Naive thymus-derived CD8-positive, alpha-beta T cell (primary cell): ENCODE measurements around the gene LCN2. TPM values are rescaled to one million over a fixed set of nuclear protein-coding genes. Genes with fewer than 3 reads are reported as not detected.

Source experiments
- ATAC-seq, 2 donors: fragments of 150-1000 bp; cut with Tn5 transposase in 1 of 2; sonication (Bioruptor Pico), chemical (Tn5 transposase) in 1 of 2; 1 replicate in 1 of 2; 2 replicates in 1 of 2; pipeline ENCODE4 v1.10.0; 2021; ENCODE audit warnings: mild to moderate bottlenecking in 2 of 2, moderate library complexity in 2 of 2
- POLR2A ChIA-PET: fragments of 350-600 bp; sonication (Branson Sonifier 250); formaldehyde crosslinking; loops from one replicate; lab custom pipeline; 2021; ENCODE audit warnings: antibody characterized with exemption; lab: Charles Lee
- DNase-seq, 10 donors: peaks; one replicate each; pipeline versions ENCODE4 v3.0.0 to v3.0.0-alpha.2; 2020 to 2022
- H3K27ac Mint-ChIP-seq, 10 donors: one replicate each; pipeline ENCODE4 v1.8.0; 2020 to 2022; ENCODE audit warnings: mild to moderate bottlenecking in 10 of 10, mixed read lengths in 10 of 10, moderate library complexity in 4 of 10, inconsistent platforms in 1 of 10
- H3K27me3 Mint-ChIP-seq, 5 donors: one replicate each; pipeline ENCODE4 v1.8.0; 2021 to 2022; ENCODE audit warnings: mixed read lengths in 5 of 5
- H3K36me3 Mint-ChIP-seq, 3 donors: one replicate each; pipeline ENCODE4 v1.8.0; 2020 to 2022; ENCODE audit warnings: mixed read lengths in 3 of 3, mild to moderate bottlenecking in 2 of 3, inconsistent platforms in 1 of 3
- H3K4me1 Mint-ChIP-seq, 4 donors: one replicate each; pipeline ENCODE4 v1.8.0; 2021 to 2022; ENCODE audit warnings: mixed read lengths in 4 of 4
- H3K4me3 Mint-ChIP-seq, 10 donors: one replicate each; pipeline ENCODE4 v1.8.0; 2020 to 2022; ENCODE audit warnings: mild to moderate bottlenecking in 10 of 10, mixed read lengths in 10 of 10, moderate library complexity in 6 of 10, inconsistent platforms in 1 of 10
- H3K9me3 Mint-ChIP-seq, 9 donors: one replicate each; pipeline ENCODE4 v1.8.0; 2020 to 2022; ENCODE audit warnings: mixed read lengths in 9 of 9, mild to moderate bottlenecking in 3 of 9, inconsistent platforms in 1 of 9, moderate library complexity in 1 of 9
- polyA plus RNA-seq, 3 donors: library from polyadenylated mRNA; unstranded; fragments of 300-500 nt; fragmentation: Illumina TruSeq; gene quantifications; one replicate each; pipeline ENCODE4 v1.2.3, GENCODE V29; 2021
- total RNA-seq, 8 experiments: library from RNA in 2 of 8; stranded (reverse) in 2 of 8; gene quantifications; one replicate each; pipeline ENCODE4 v1.2.3 and lab custom pipeline; 2021 to 2026

LCN2 gene
- total and polyA plus RNA-seq, 5 experiments from 2014 or later: not detected

DNA sequence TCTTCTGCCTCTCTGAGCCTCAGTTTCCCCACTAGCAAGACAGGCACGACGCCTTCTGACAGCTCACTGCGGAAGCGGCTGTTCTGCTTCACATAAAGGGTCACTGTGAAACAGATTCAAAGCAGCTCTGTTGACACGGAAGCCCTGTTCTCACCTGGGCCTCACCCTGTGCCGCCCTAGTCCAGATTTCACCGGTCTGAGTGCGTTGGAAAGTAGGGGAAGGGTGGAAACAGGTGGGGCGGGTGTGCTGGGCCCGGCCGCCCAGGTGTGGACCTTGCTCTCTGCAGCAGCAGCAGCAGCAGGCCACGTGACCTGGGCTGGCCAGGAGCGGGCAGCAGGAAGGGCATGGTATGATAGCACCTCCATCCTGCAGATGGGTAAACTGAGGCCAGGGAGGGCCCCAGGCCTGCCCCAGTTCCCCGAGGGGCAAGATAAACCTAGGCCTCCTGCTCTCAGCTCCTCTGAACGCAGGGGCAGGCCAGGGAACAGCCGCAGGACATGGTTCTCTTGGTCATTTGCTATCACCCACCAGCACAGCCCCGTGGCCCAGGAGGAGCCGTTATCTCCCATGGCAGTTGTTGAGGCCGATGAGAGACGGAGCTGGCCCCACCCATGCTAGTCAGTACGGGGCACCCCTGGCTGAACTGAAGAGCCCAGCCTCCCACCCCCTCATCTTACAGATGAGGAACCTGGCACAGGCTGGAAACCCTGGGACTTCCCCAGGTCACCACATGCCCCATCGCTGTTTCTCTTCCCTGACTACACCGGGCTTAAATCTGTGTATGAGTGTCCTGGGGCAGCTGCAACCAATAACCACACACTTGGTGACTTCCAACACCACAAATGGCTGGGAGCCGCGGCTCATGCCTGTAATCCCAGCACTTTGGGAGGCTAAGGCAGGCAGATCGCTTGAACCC lies 33.8 kb upstream of the LCN2 start:
- ATAC-seq (peak in 1 of 2 donors; percentile 29), DNase-seq (peak in 2 of 10 donors; percentile 31 to 64)
- H3K27ac Mint-ChIP-seq: peak overlapping the region in 2 of 10 donors; percentile 35 to 49
- POLR2A ChIA-PET: interaction anchor here (1.0 to 1.7 kb wide), 4 partner anchors 17 to 199 kb away, joined by 4 to 5 read pairs (median 4); no protein-coding TSS in a partner anchor
- H3K4me3 Mint-ChIP-seq: no peak overlapping the region
- H3K4me1 Mint-ChIP-seq: peaks cover 3 to 24% (median 14%) of the 10 kb centered on the region in 4 donors
- H3K9me3 Mint-ChIP-seq: no peaks in the 10 kb centered on the region
- H3K27me3 Mint-ChIP-seq: no peaks in the 10 kb centered on the region
- H3K36me3 Mint-ChIP-seq: peaks cover 0 to 25% (median 6%) of the 10 kb centered on the region in 3 donors

DNA sequence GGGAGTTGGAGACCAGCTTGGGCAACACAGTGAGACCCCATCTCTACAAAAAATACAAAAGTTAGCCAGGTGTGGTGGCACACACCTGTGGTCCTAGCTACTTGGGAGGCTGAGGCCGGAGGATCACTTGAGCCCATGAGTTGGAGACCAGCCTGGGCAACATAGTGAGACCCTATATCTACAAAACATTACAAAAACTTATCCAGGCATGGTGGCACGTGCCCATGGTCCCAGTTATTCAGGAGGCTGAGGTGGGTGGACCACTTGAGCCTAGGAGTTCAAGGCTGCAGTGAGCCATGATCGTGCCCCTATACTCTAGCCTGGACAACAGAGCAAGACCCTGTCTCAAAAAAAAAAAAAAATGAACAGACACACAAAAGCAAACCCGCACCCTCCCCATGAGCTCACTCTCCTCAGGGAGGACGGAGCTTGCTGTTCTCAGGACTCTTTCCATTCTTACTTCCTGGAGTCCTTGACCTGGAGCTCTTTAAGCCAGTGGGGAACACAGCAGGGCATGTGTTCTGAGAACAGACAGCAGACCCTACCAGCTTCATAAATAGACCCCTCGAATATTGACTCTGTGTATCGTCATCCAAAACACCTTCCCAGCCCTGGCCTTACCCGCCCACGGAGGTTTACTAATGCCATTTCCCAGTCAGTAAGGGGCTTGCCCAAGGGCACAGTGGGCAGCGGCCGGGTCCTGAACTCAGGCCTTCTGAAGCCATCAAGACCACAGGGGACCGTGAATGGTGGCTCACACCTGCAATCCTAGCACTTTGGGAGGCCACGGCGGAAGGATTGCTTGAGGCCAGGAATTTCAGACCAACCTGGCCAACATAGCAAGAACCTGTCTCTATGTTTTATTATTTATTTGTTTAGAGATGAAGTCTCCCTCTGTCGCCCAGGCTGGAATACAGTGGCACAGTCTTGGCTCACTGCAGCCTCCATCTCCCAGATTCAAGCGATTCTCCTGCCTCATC lies 32.9 kb upstream of the LCN2 start:
- Mint-ChIP-seq H3K4me3 (no peak overlapping the region), H3K27ac (peak overlapping the region in 3 of 10 donors; percentile 9 to 49 (median 35))

DNA sequence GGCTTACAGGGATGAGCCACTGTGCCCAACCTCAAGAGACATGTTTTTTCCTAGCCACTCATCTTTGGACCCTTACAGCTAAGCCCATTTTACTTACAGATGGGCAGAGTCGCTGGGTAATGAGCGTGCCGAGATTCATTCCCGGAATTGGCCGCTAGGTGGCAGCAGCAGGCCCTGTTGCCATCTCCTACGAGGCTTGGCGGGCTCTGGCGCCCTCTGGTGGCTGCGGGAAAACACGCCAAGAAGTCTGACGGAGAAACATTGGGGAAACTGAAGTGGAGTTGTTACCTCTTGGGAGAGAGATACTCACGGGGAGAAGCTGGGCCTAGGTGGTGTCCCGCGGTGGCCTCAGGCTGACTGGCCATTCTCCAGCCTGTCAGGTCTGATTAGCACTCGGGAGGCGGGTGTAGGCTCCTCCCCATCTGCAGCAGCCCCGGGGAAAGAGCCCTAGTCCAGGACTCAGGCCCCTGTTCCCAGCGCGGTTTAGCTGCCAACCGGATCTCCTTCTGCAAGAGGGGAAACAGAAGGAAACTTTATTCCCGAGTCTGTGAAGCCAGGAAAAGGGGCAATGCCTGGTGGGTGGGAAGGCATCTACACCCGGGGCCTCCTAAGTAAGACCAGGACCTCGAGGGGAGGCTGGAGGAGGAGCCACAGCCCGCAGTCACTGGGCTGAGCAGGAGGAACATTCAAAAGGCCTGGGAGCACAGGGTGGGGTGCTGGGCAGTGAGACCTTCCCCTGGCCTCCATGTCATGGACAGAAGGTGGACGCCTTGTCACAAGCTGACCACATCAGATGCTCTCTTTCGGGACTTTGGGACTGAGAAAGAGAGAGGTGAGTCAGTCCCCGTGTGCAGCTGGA lies 31.4 kb upstream of the LCN2 start:
- Mint-ChIP-seq H3K27me3 (no peaks in the 10 kb centered on the region), H3K27ac (peak overlapping the region in 8 of 10 donors; percentile 18 to 92 (median 47))

More for the DNA sequence above, 32.9 kb upstream of the LCN2 start:
- H3K4me1 Mint-ChIP-seq: peaks cover 3 to 24% (median 12%) of the 10 kb centered on the region in 4 donors
- H3K9me3 Mint-ChIP-seq: no peaks in the 10 kb centered on the region
- POLR2A ChIA-PET: interaction anchor here (0.6 to 1.1 kb wide), 3 partner anchors 13 to 25 kb away, joined by 3 to 4 read pairs (median 3); no protein-coding TSS in a partner anchor
- ATAC-seq: no peak
- no peaks in the 10 kb centered on the region for H3K27me3 Mint-ChIP-seq
- H3K36me3 Mint-ChIP-seq: peaks cover 0 to 22% (median 6%) of the 10 kb centered on the region in 3 donors
- peak in 1 of 10 donors; percentile 60 for DNase-seq

DNA sequence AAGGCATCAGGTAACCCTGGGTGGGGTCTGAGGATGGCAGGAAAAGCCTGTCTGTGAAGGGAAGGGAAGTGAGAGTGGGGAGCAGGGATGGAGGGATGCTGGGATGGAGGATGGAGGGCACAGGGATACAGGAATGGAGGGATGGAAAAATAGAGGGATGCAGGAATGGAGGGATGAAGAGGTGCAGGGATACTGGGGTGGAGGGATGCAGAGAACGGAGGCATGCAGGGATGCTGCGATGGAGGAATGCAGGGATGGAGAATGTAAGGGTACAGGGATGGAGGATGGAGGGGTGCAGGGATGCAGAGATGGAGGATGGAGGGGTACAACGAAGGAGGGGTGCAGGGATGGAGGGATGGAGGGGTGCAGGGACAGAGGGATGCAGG lies 30.8 kb upstream of the LCN2 start:
- POLR2A ChIA-PET: interaction anchor here (0.7 to 1.7 kb wide), 5 partner anchors 10 to 142 kb away, joined by 3 to 8 read pairs (median 3); no protein-coding TSS in a partner anchor
- no peak overlapping the region for H3K4me3 Mint-ChIP-seq
- H3K27me3 Mint-ChIP-seq: no peaks in the 10 kb centered on the region
- DNase-seq: no peak
- H3K4me1 Mint-ChIP-seq: peaks cover 3 to 24% (median 12%) of the 10 kb centered on the region in 4 donors
- H3K9me3 Mint-ChIP-seq: no peaks in the 10 kb centered on the region
- H3K36me3 Mint-ChIP-seq: peaks cover 0 to 31% (median 3%) of the 10 kb centered on the region in 3 donors
- peak overlapping the region in 1 of 10 donors; percentile 90 for H3K27ac Mint-ChIP-seq
- ATAC-seq: no peak

More for the DNA sequence above, 31.4 kb upstream of the LCN2 start:
- peak; percentile 90 to 94 for ATAC-seq
- H3K36me3 Mint-ChIP-seq: peaks cover 0 to 29% (median 6%) of the 10 kb centered on the region in 3 donors
- peak; percentile 86 to 100 (median 94) for DNase-seq
- H3K4me1 Mint-ChIP-seq: peaks cover 3 to 24% (median 12%) of the 10 kb centered on the region in 4 donors
- H3K4me3 Mint-ChIP-seq: peak overlapping the region in 5 of 10 donors; percentile 25 to 62 (median 50)
- POLR2A ChIA-PET: interaction anchor here (0.7 to 1.7 kb wide), 6 partner anchors 11 to 142 kb away, joined by 3 to 8 read pairs (median 4); no protein-coding TSS in a partner anchor
- H3K9me3 Mint-ChIP-seq: no peaks in the 10 kb centered on the region

- Mint-ChIP-seq H3K4me1 (peaks cover 3 to 24% (median 12%) of the 10 kb centered on the region in 4 donors), H3K27ac (peak overlapping the region in 1 of 10 donors; percentile 90), H3K36me3 (peaks cover 0 to 35% (median 0%) of the 10 kb centered on the region in 3 donors), H3K4me3 (no peak overlapping the region), H3K9me3 (no peaks in the 10 kb centered on the region), H3K27me3 (no peaks in the 10 kb centered on the region)
- peak in 1 of 10 donors; percentile 48 for DNase-seq
- no peak for ATAC-seq
- POLR2A ChIA-PET: interaction anchor here (0.6 kb wide), 1 partner anchor 67 kb away, joined by 3 read pairs; no protein-coding TSS in a partner anchor
Measured at GRCh38 chr9:128118971-128119665, 30.1 kb upstream of the LCN2 start.

- POLR2A ChIA-PET: interaction anchor here (0.6 kb wide), 1 partner anchor 68 kb away, joined by 3 read pairs; no protein-coding TSS in a partner anchor
- DNase-seq: peak in 1 of 10 donors; percentile 54
- no peaks in the 10 kb centered on the region for H3K9me3 Mint-ChIP-seq
Measured at GRCh38 chr9:128120061-128120740, 29.1 kb upstream of the LCN2 start.

GRCh38 chr9:128120741-128121465 lies 28.4 kb upstream of the LCN2 start:
- ATAC-seq (no peak), DNase-seq (peak in 1 of 10 donors; percentile 55)
- no peak overlapping the region for H3K27ac Mint-ChIP-seq
- H3K9me3 Mint-ChIP-seq: no peaks in the 10 kb centered on the region
- H3K36me3 Mint-ChIP-seq: peaks cover 0 to 36% (median 2%) of the 10 kb centered on the region in 3 donors
- H3K4me3 Mint-ChIP-seq: no peak overlapping the region
- H3K4me1 Mint-ChIP-seq: peaks cover 10 to 32% (median 24%) of the 10 kb centered on the region in 4 donors
- H3K27me3 Mint-ChIP-seq: no peaks in the 10 kb centered on the region
- POLR2A ChIA-PET: no interaction called here

More at GRCh38 chr9:128120061-128120740, 29.1 kb upstream of the LCN2 start:
- Mint-ChIP-seq H3K4me1 (peaks cover 5 to 30% (median 17%) of the 10 kb centered on the region in 4 donors), H3K27ac (no peak overlapping the region), H3K27me3 (no peaks in the 10 kb centered on the region), H3K4me3 (no peak overlapping the region), H3K36me3 (peaks cover 0 to 38% (median 2%) of the 10 kb centered on the region in 3 donors)
- no peak for ATAC-seq

DNA sequence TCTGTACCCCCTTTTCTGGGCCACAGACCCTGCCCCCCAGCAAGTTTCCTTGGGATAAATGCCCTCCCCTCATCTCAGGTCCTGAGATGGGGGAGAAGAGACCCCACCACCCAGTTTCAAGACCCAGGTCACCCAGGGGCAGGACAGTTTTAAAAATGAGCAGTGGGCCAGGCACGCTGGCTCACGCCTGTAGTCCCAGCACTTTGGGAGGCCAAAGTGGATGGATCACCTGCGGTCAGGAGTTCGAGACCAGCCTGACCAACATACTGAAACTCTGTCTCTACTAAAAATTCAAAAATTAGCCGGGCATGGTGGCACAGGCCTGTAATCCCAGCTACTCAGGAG lies 27.8 kb upstream of the LCN2 start:
- POLR2A ChIA-PET: interaction anchor here (0.7 kb wide), 1 partner anchor 20 kb away, joined by 3 read pairs; no protein-coding TSS in a partner anchor
- H3K4me1 Mint-ChIP-seq: peaks cover 11 to 32% (median 29%) of the 10 kb centered on the region in 4 donors

GRCh38 chr9:128121924-128122808 lies 27.1 kb upstream of the LCN2 start:
- DNase-seq (no peak), ATAC-seq (no peak)
- H3K27ac Mint-ChIP-seq: no peak overlapping the region
- no peaks in the 10 kb centered on the region for H3K9me3 Mint-ChIP-seq
- POLR2A ChIA-PET: interaction anchor here (0.7 kb wide), 1 partner anchor 20 kb away, joined by 3 read pairs; no protein-coding TSS in a partner anchor
- peaks cover 11 to 34% (median 30%) of the 10 kb centered on the region in 4 donors for H3K4me1 Mint-ChIP-seq
- no peak overlapping the region for H3K4me3 Mint-ChIP-seq
- no peaks in the 10 kb centered on the region for H3K27me3 Mint-ChIP-seq
- peaks cover 0 to 34% (median 2%) of the 10 kb centered on the region in 3 donors for H3K36me3 Mint-ChIP-seq

More for the DNA sequence above, 27.8 kb upstream of the LCN2 start:
- no peak for DNase-seq
- Mint-ChIP-seq H3K27ac (no peak overlapping the region), H3K9me3 (no peaks in the 10 kb centered on the region), H3K27me3 (no peaks in the 10 kb centered on the region), H3K4me3 (no peak overlapping the region), H3K36me3 (peaks cover 0 to 34% (median 2%) of the 10 kb centered on the region in 3 donors)
- ATAC-seq: no peak
